Measurements from ENCODE around the gene AEBP1. TPM values are rescaled to one million over a fixed set of nuclear protein-coding genes. Genes with fewer than 3 reads are reported as not detected.

Gene AEBP1
- total and polyA plus RNA-seq, 4 experiments from 2014 or later = 0.20 to 7.8 (median 5.0) TPM

DNA sequence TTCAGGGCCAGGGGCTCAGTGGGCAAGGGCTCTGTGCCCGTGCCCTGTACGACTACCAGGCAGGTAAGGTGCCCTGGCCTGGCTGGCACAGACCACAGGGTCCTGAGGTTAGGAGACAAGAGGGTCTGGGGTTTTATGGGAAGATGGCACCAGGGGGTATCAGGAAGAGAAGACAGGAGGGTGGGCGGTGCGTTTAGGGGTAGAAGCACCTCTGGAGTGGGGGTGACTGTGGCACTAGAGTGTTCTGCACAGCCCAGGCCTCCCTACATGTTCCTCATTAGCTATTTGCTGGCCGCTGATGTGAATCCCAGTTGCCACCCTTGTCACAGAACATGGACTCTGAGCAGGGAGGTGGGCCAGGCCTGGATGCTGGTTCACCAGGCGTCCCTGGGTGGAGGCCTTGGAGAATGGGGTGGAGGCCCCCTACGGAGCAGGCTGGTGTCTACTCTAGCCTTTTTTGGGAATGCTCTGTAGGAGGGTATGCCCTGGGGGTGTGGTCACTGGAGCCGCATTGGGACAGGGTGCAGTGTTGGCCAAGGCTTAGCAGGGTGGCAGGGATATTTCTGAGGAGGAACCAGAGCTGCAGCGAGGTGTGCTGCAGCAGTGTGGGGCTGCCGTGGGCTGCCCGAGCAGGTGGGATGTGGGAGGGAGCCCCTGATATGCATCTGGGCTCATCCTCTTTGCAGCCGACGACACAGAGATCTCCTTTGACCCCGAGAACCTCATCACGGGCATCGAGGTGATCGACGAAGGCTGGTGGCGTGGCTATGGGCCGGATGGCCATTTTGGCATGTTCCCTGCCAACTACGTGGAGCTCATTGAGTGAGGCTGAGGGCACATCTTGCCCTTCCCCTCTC lies 43.8 kb upstream of the AEBP1 start:
- peaks cover 4% of the 10 kb centered on the region for H3K4me1 ChIP-seq (ENCODE audit: insufficient read depth, low read length)
- ChIA-PET CTCF (ENCODE audit: partially characterized antibody) (interaction anchor here (0.6 kb wide), 1 partner anchor 41 kb away, joined by 3 read pairs; no protein-coding TSS in a partner anchor), POLR2A (ENCODE audit: partially characterized antibody) (no interaction called here)
- no peak for DNase-seq
- Mint-ChIP-seq H3K9me3 (peaks cover 0 to 2% (median 0%) of the 10 kb centered on the region in 8 donors), H3K27me3 (no peaks in the 10 kb centered on the region), H3K4me1 (peaks cover 3 to 16% (median 8%) of the 10 kb centered on the region in 4 donors), H3K27ac (peak overlapping the region in 2 of 7 donors; percentile 70 to 82), H3K36me3 (peaks cover 33 to 58% of the 10 kb centered on the region in 2 donors), H3K4me3 (no peak overlapping the region)
- intact Hi-C loops (cut with micrococcal nuclease) = no loop called here
- H3K9me3 ChIP-seq (ENCODE audit: control insufficient read depth in 1 of 2, low read length in 2 of 2) = no peaks in the 10 kb centered on the region
- H3K4me3 ChIP-seq (ENCODE audit: low read length in 2 of 2) = no peak overlapping the region
- H3K27me3 ChIP-seq (ENCODE audit: insufficient read depth, low read length) = no peaks in the 10 kb centered on the region
- peaks cover 60% of the 10 kb centered on the region for H3K36me3 ChIP-seq (ENCODE audit: insufficient read depth, low read length)
- H3K27ac ChIP-seq (ENCODE audit: low read depth, low read length) = no peak overlapping the region

DNA sequence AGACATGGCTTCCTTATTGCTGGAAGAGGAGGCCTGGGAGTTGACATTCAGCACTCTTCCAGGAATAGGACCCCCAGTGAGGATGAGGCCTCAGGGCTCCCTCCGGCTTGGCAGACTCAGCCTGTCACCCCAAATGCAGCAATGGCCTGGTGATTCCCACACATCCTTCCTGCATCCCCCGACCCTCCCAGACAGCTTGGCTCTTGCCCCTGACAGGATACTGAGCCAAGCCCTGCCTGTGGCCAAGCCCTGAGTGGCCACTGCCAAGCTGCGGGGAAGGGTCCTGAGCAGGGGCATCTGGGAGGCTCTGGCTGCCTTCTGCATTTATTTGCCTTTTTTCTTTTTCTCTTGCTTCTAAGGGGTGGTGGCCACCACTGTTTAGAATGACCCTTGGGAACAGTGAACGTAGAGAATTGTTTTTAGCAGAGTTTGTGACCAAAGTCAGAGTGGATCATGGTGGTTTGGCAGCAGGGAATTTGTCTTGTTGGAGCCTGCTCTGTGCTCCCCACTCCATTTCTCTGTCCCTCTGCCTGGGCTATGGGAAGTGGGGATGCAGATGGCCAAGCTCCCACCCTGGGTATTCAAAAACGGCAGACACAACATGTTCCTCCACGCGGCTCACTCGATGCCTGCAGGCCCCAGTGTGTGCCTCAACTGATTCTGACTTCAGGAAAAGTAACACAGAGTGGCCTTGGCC lies 43.0 kb upstream of the AEBP1 start:
- Histone ChIP-seq H3K4me1 (ENCODE audit: insufficient read depth, low read length) (peaks cover 11% of the 10 kb centered on the region), H3K27me3 (ENCODE audit: insufficient read depth, low read length) (no peaks in the 10 kb centered on the region), H3K27ac (ENCODE audit: low read depth, low read length) (no peak overlapping the region), H3K4me3 (ENCODE audit: low read length in 2 of 2) (no peak overlapping the region), H3K36me3 (ENCODE audit: insufficient read depth, low read length) (peaks cover 53% of the 10 kb centered on the region), H3K9me3 (ENCODE audit: control insufficient read depth in 1 of 2, low read length in 2 of 2) (no peaks in the 10 kb centered on the region)
- H3K27me3 Mint-ChIP-seq = no peaks in the 10 kb centered on the region
- H3K27ac Mint-ChIP-seq = peak overlapping the region in 1 of 7 donors; percentile 45
- ChIA-PET CTCF (ENCODE audit: partially characterized antibody) (no interaction called here), POLR2A (ENCODE audit: partially characterized antibody) (interaction anchor here (1.9 to 8.1 kb wide), 2 partner anchors 12 to 20 kb away, joined by 5 to 119 read pairs; partner anchors contain the start of gene DBNL)
- peaks cover 3 to 17% (median 10%) of the 10 kb centered on the region in 4 donors for H3K4me1 Mint-ChIP-seq
- peaks cover 0 to 2% (median 0%) of the 10 kb centered on the region in 8 donors for H3K9me3 Mint-ChIP-seq
- DNase-seq = no peak
- no peak overlapping the region for H3K4me3 Mint-ChIP-seq
- H3K36me3 Mint-ChIP-seq = peaks cover 28 to 50% of the 10 kb centered on the region in 2 donors
- intact Hi-C loops (cut with micrococcal nuclease) = no loop called here

DNA sequence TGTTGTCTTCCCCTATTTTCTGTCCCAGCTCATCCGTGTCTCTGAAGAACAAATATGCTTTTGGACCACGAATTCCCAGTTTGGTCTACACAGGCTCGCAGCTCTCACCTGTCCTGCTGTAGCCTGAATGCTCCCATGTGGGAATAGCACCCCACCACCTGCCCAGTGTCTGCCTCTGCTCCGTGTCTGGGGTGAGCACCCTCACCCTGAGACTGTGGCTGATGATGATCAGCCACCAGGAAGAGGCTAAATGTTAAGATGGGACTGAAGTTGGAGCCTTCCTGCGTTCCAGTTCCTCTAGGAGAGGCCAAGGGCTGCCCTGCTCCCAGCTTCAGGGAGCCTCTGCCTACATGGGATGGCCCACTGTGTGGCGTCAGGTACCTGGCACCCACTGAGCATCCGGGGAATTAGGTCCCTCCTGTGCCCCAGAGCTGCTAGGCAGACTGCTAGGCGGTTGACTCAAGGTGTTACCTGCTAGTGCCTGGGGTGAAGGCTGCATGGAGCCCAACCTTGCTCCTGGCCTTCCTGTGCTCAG lies 42.4 kb upstream of the AEBP1 start:
- Histone ChIP-seq H3K4me3 (ENCODE audit: low read length in 2 of 2) (no peak overlapping the region), H3K4me1 (ENCODE audit: insufficient read depth, low read length) (peaks cover 17% of the 10 kb centered on the region), H3K9me3 (ENCODE audit: control insufficient read depth in 1 of 2, low read length in 2 of 2) (no peaks in the 10 kb centered on the region), H3K36me3 (ENCODE audit: insufficient read depth, low read length) (peaks cover 47% of the 10 kb centered on the region), H3K27ac (ENCODE audit: low read depth, low read length) (no peak overlapping the region), H3K27me3 (ENCODE audit: insufficient read depth, low read length) (no peaks in the 10 kb centered on the region)
- CTCF ChIA-PET (ENCODE audit: partially characterized antibody) = no interaction called here
- Mint-ChIP-seq H3K27me3 (no peaks in the 10 kb centered on the region), H3K27ac (peak overlapping the region in 1 of 7 donors; percentile 45), H3K36me3 (peaks cover 24 to 45% of the 10 kb centered on the region in 2 donors), H3K4me3 (no peak overlapping the region), H3K9me3 (peaks cover 0 to 2% (median 0%) of the 10 kb centered on the region in 8 donors), H3K4me1 (peaks cover 6 to 20% (median 12%) of the 10 kb centered on the region in 4 donors)
- intact Hi-C loops (cut with micrococcal nuclease) = no loop called here
- POLR2A ChIA-PET (ENCODE audit: partially characterized antibody) = interaction anchor here (1.9 to 8.1 kb wide), 2 partner anchors 13 to 19 kb away, joined by 5 to 119 read pairs; partner anchors contain the start of gene DBNL
- no peak for DNase-seq

DNA sequence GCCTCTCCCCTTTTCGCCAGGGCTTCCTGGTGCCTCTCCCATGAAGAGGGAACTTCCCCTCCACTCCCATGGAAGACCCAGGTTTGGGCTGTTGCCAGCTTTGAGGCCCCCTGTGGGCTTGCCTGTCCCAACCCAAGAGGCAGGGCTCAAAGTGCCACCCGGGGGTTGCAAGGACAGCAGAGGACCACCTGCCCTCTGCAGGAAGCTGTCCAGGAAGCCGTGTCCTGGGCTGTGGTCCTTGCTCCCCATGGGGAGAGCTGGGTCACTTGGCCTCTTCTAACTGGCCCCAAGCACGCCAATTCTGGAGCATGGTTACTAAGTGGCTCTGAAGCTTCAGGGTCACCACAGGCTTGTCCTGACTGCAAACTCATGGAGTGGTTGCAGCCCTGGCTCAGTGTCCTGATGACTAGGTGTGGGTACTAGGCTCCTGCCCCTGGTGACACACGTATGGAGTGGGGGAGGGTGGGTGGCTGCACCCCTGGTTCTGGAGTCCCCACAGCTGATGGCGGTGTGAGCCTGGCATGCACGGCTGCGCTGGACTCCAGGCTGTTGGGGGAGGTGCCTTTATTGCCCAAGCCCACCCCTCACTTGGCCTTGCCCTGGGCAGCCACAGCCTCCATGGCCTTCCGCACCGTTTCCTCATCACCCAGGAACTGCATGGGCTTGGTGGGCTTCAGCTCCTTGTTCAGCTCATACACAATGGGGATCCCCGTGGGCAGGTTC lies 41.8 kb upstream of the AEBP1 start:
- DNase-seq = no peak
- no peak overlapping the region for H3K4me3 ChIP-seq (ENCODE audit: low read length in 2 of 2)
- Mint-ChIP-seq H3K27me3 (no peaks in the 10 kb centered on the region), H3K36me3 (peaks cover 21 to 43% of the 10 kb centered on the region in 2 donors), H3K9me3 (peaks cover 0 to 2% (median 0%) of the 10 kb centered on the region in 8 donors), H3K4me3 (no peak overlapping the region), H3K4me1 (peaks cover 9 to 24% (median 17%) of the 10 kb centered on the region in 4 donors), H3K27ac (peak overlapping the region in 2 of 7 donors; percentile 23 to 67)
- intact Hi-C loops (cut with micrococcal nuclease) = no loop called here
- H3K4me1 ChIP-seq (ENCODE audit: insufficient read depth, low read length) = peaks cover 20% of the 10 kb centered on the region
- no peaks in the 10 kb centered on the region for H3K9me3 ChIP-seq (ENCODE audit: control insufficient read depth in 1 of 2, low read length in 2 of 2)
- CTCF ChIA-PET (ENCODE audit: partially characterized antibody) = no interaction called here
- no peak overlapping the region for H3K27ac ChIP-seq (ENCODE audit: low read depth, low read length)
- POLR2A ChIA-PET (ENCODE audit: partially characterized antibody) = interaction anchor here (1.9 to 8.1 kb wide), 3 partner anchors 11 to 18 kb away, joined by 5 to 119 read pairs (median 6); partner anchors contain the start of gene DBNL
- H3K36me3 ChIP-seq (ENCODE audit: insufficient read depth, low read length) = peaks cover 41% of the 10 kb centered on the region
- H3K27me3 ChIP-seq (ENCODE audit: insufficient read depth, low read length) = no peaks in the 10 kb centered on the region

GRCh38 chr7:44062903-44063295 lies 41.2 kb upstream of the AEBP1 start:
- Histone ChIP-seq H3K27me3 (ENCODE audit: insufficient read depth, low read length) (no peaks in the 10 kb centered on the region), H3K4me3 (ENCODE audit: low read length in 2 of 2) (no peak overlapping the region), H3K4me1 (ENCODE audit: insufficient read depth, low read length) (peaks cover 20% of the 10 kb centered on the region), H3K9me3 (ENCODE audit: control insufficient read depth in 1 of 2, low read length in 2 of 2) (no peaks in the 10 kb centered on the region), H3K27ac (ENCODE audit: low read depth, low read length) (no peak overlapping the region), H3K36me3 (ENCODE audit: insufficient read depth, low read length) (peaks cover 35% of the 10 kb centered on the region)
- intact Hi-C loops (cut with micrococcal nuclease) = no loop called here
- Mint-ChIP-seq H3K9me3 (peaks cover 0 to 2% (median 0%) of the 10 kb centered on the region in 8 donors), H3K27ac (peak overlapping the region in 4 of 7 donors; percentile 23 to 67 (median 55)), H3K36me3 (peaks cover 16 to 38% of the 10 kb centered on the region in 2 donors), H3K4me1 (peaks cover 9 to 26% (median 18%) of the 10 kb centered on the region in 4 donors), H3K4me3 (no peak overlapping the region), H3K27me3 (no peaks in the 10 kb centered on the region)
- POLR2A ChIA-PET (ENCODE audit: partially characterized antibody) = interaction anchor here (1.9 to 8.1 kb wide), 3 partner anchors 10 to 18 kb away, joined by 5 to 119 read pairs (median 6); partner anchors contain the start of gene DBNL
- CTCF ChIA-PET (ENCODE audit: partially characterized antibody) = no interaction called here
- DNase-seq = no peak

DNA sequence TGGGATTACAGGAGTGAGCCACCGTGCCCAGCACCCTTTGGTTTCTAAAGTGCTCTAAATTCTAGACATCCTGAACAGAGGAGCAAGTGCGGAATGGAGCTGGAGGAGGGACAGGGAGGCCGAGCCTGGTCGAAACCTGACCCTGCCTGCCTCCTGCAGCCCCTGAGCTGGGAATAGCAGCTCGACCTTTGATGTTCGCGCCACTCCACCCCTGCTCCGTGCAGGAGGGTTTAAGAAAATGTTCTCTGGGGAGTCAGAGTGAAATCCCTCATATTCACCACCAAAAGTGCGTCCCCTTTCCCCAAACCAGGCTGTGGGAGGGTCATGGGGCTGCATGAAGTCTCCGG lies 40.6 kb upstream of the AEBP1 start:
- Histone ChIP-seq H3K4me3 (ENCODE audit: low read length in 2 of 2) (no peak overlapping the region), H3K27ac (ENCODE audit: low read depth, low read length) (no peak overlapping the region), H3K36me3 (ENCODE audit: insufficient read depth, low read length) (peaks cover 29% of the 10 kb centered on the region), H3K4me1 (ENCODE audit: insufficient read depth, low read length) (peaks cover 20% of the 10 kb centered on the region), H3K27me3 (ENCODE audit: insufficient read depth, low read length) (no peaks in the 10 kb centered on the region), H3K9me3 (ENCODE audit: control insufficient read depth in 1 of 2, low read length in 2 of 2) (no peaks in the 10 kb centered on the region)
- DNase-seq = no peak
- no peak overlapping the region for H3K4me3 Mint-ChIP-seq
- POLR2A ChIA-PET (ENCODE audit: partially characterized antibody) = interaction anchor here (0.8 to 8.1 kb wide), 5 partner anchors 8 to 454 kb away, joined by 3 to 119 read pairs (median 6); partner anchors contain the start of gene DBNL
- H3K27ac Mint-ChIP-seq = peak overlapping the region in 5 of 7 donors; percentile 8 to 79 (median 36)
- H3K4me1 Mint-ChIP-seq = peaks cover 9 to 33% (median 21%) of the 10 kb centered on the region in 4 donors
- H3K9me3 Mint-ChIP-seq = peaks cover 0 to 2% (median 0%) of the 10 kb centered on the region in 8 donors
- peaks cover 12 to 32% of the 10 kb centered on the region in 2 donors for H3K36me3 Mint-ChIP-seq
- CTCF ChIA-PET (ENCODE audit: partially characterized antibody) = interaction anchor here (1.1 to 1.3 kb wide), 2 partner anchors 18 to 19 kb away, joined by 3 to 4 read pairs; partner anchors contain the start of gene DBNL
- H3K27me3 Mint-ChIP-seq = no peaks in the 10 kb centered on the region
- intact Hi-C loops (cut with micrococcal nuclease) = no loop called here
